ENCODE data around the gene PPP2R1A.

Gene PPP2R1A
- long read RNA-seq, full-length matches to known transcripts = 1,556 of 1,656 reads
- long read RNA-seq, partial matches to known transcripts = 65 of 1,656 reads
- long read RNA-seq, other reads (novel, unspliced or antisense) = 35 of 1,656 reads

DNA sequence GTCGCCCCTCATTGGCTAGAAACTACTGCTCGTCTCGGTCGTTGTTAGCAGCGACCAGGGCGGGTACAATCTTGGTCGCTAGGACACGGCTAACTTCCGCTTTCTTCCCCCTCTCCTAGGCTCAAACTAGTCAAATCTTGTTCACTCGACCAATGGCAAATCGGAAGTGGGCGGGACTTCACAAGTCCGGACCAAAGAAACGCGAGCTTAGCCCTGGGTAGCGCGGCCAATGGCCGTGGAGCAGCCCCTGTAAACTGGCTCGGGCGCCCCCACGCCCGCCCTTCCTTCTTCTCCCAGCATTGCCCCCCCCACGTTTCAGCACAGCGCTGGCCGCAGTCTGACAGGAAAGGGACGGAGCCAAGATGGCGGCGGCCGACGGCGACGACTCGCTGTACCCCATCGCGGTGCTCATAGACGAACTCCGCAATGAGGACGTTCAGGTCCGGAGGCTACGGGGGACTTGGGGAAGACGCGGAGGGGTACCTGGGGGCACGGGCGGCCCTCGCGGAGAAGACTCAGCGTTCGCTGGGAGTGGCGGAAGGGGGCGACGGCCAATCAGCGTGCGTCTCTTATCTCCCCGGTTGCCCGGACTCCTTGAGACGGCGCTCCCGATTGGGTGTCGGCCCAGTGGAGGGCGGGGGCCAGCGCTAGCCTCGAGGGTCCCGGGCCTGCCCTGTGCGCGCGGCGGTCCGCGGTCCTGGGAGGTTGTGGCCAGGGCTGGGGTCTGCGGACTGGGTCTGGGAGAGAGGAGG is at the start of gene PPP2R1A:
Gene PPP2R1A (plus strand): TSS at position 318 of the 752 bp plus-strand sequence. CDS start 45 bp downstream, at position 363.
- H3K4me3 ChIP-seq (replicated peaks; ENCODE audit: insufficient read depth, low read length) = peak within 1 kb of the TSS; percentile 80
- no peaks in the 10 kb centered on the region for H3K27me3 ChIP-seq (ENCODE audit: insufficient read depth, poor library complexity, severe bottlenecking)
- TF ChIP-seq SPI1 (IDR thresholded peaks at IDR 0.05; ENCODE audit: borderline replicate concordance, low read depth) = peak; percentile 52; the same call in 1 of the 2 replicates
- TF ChIP-seq GABPA (IDR thresholded peaks at IDR 0.05; ENCODE audit: low read depth) = peak; percentile 52
- TF ChIP-seq, protein P1, sequence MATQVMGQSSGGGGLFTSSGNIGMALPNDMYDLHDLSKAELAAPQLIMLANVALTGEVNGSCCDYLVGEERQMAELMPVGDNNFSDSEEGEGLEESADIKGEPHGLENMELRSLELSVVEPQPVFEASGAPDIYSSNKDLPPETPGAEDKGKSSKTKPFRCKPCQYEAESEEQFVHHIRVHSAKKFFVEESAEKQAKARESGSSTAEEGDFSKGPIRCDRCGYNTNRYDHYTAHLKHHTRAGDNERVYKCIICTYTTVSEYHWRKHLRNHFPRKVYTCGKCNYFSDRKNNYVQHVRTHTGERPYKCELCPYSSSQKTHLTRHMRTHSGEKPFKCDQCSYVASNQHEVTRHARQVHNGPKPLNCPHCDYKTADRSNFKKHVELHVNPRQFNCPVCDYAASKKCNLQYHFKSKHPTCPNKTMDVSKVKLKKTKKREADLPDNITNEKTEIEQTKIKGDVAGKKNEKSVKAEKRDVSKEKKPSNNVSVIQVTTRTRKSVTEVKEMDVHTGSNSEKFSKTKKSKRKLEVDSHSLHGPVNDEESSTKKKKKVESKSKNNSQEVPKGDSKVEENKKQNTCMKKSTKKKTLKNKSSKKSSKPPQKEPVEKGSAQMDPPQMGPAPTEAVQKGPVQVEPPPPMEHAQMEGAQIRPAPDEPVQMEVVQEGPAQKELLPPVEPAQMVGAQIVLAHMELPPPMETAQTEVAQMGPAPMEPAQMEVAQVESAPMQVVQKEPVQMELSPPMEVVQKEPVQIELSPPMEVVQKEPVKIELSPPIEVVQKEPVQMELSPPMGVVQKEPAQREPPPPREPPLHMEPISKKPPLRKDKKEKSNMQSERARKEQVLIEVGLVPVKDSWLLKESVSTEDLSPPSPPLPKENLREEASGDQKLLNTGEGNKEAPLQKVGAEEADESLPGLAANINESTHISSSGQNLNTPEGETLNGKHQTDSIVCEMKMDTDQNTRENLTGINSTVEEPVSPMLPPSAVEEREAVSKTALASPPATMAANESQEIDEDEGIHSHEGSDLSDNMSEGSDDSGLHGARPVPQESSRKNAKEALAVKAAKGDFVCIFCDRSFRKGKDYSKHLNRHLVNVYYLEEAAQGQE (IDR thresholded peaks at IDR 0.05; ENCODE audit: insufficient replicate concordance, low read depth) = peak; percentile 71
- peak; percentile 60; the same call in 1 of the 2 replicates for TF ChIP-seq POLR2AphosphoS5 (IDR thresholded peaks at IDR 0.05; ENCODE audit: low read depth)
- TF ChIP-seq, protein P2, sequence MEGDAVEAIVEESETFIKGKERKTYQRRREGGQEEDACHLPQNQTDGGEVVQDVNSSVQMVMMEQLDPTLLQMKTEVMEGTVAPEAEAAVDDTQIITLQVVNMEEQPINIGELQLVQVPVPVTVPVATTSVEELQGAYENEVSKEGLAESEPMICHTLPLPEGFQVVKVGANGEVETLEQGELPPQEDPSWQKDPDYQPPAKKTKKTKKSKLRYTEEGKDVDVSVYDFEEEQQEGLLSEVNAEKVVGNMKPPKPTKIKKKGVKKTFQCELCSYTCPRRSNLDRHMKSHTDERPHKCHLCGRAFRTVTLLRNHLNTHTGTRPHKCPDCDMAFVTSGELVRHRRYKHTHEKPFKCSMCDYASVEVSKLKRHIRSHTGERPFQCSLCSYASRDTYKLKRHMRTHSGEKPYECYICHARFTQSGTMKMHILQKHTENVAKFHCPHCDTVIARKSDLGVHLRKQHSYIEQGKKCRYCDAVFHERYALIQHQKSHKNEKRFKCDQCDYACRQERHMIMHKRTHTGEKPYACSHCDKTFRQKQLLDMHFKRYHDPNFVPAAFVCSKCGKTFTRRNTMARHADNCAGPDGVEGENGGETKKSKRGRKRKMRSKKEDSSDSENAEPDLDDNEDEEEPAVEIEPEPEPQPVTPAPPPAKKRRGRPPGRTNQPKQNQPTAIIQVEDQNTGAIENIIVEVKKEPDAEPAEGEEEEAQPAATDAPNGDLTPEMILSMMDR (IDR thresholded peaks at IDR 0.05; ENCODE audit: insufficient read depth, low read length) = no peak
- DNase-seq (ENCODE audit: low read depth in 1 of 2, low spot score in 1 of 2) = peak; percentile 100
- H3K27ac ChIP-seq (replicated peaks) = peak within 1 kb of the TSS; percentile 99

DNA sequence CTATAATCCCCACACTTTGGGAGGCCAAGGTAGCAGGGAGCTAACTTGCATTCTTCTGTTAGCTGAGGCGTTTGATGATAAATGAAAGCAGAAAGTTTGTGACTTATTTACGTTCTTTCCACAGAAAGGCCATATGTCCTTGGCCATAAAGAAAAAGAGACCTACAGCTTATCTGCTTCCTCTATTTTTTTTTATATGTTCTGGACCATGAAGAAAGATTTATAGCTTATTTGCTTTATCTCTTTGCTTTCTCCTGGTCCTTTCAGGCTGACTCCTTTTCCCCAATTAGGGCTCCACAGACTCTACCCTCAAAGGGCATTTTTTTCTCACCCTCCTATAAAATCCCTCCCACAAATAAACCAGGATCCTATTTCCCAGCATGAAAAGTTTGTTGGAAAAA is 48.6 kb upstream of the PPP2R1A start:
- TF ChIP-seq SPI1 (IDR thresholded peaks at IDR 0.05; ENCODE audit: borderline replicate concordance, low read depth) = no peak
- no peak for TF ChIP-seq GABPA (IDR thresholded peaks at IDR 0.05; ENCODE audit: low read depth)
- TF ChIP-seq, protein P2 (IDR thresholded peaks at IDR 0.05; ENCODE audit: insufficient read depth, low read length) = no peak
- no peak for TF ChIP-seq POLR2AphosphoS5 (IDR thresholded peaks at IDR 0.05; ENCODE audit: low read depth)
- TF ChIP-seq, protein P1 (IDR thresholded peaks at IDR 0.05; ENCODE audit: insufficient replicate concordance, low read depth) = no peak
- no peak for DNase-seq (ENCODE audit: low read depth in 1 of 2, low spot score in 1 of 2)
- no peak overlapping the region for H3K4me3 ChIP-seq (replicated peaks; ENCODE audit: insufficient read depth, low read length)
- no peaks in the 10 kb centered on the region for H3K27me3 ChIP-seq (ENCODE audit: insufficient read depth, poor library complexity, severe bottlenecking)
- H3K27ac ChIP-seq (replicated peaks) = no peak overlapping the region

DNA sequence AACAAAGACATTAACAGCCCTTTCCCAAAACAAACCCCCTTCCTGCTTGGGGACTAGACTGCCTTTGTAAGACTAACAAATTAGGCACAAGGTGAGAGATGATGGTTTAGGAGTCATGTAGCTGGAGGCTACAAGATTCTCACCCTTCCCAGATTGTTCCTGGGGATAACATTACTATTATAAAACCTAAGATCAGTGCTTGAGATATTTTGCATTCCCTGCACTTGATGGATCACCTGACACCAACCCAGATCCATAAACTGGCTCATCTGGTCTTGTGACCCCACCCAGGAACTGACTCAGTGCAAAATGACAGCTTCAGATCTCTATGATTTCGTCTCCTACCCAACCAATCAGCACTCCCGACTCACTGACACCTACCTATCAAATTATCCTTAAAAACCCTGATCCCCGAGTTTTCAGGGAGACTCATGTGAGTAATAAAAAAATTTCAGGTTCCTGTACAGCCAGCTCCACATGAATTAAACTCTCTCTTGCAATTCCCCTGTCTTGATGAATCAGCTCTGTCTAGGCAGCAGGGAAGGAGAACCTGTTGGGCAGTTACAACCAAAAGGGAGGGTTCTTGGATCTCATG is 47.8 kb upstream of the PPP2R1A start:
- no peak for DNase-seq (ENCODE audit: low read depth in 1 of 2, low spot score in 1 of 2)
- TF ChIP-seq GABPA (IDR thresholded peaks at IDR 0.05; ENCODE audit: low read depth) (no peak), SPI1 (IDR thresholded peaks at IDR 0.05; ENCODE audit: borderline replicate concordance, low read depth) (no peak), POLR2AphosphoS5 (IDR thresholded peaks at IDR 0.05; ENCODE audit: low read depth) (no peak)
- TF ChIP-seq, protein P2 (IDR thresholded peaks at IDR 0.05; ENCODE audit: insufficient read depth, low read length) = no peak
- TF ChIP-seq, protein P1 (IDR thresholded peaks at IDR 0.05; ENCODE audit: insufficient replicate concordance, low read depth) = no peak
- Histone ChIP-seq H3K4me3 (replicated peaks; ENCODE audit: insufficient read depth, low read length) (no peak overlapping the region), H3K27ac (replicated peaks) (no peak overlapping the region), H3K27me3 (ENCODE audit: insufficient read depth, poor library complexity, severe bottlenecking) (no peaks in the 10 kb centered on the region)
